Measurements from ENCODE around the gene PPP2R1B. TPM values are rescaled to one million over a fixed set of nuclear protein-coding genes. Genes with fewer than 3 reads are reported as not detected.

Gene PPP2R1B
- 12.7 and 14.4 TPM in 2 replicates for total RNA-seq
- 13.2 and 14.2 TPM in 2 replicates for polyA plus RNA-seq

DNA sequence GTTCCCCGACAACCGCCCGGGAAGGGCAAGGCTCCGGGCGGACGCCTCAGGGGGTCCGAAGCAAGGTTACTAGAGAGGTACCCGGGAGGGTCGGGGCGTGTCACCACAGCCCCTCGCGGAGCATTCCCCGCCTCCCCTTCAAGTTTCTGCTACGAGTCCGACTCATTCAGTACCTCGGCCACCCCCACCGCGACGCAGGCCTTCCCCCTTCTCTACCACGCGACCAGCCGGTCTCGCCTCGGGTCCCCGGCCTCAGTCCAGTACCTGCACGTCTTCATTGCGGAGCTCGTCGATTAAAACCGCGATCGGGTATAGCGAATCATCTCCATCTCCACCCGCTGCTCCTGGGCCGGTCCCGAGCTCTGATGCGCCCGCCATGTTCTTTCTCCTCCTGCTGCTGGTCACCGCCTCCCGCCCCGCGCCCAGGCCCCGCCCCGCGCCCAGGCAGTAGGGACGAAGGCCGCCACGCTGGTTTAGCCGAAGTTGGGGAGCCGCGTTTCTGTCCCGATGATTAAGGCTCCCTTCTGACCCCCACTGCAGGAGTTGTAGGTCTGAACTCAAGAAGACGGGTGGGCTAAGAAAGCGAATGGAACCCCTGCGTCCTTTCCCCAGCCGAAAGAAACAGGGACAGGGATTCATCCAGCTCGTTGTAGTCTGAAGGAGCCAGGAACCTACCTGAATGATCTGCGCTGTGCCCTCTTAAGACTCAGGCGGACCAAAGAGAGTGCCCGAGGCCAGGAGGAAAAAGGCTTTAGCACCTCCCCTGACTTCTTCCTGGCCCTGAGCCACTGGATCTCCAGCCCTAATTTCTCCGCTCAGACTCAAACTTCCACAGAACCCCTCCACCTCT is at the start of gene PPP2R1B:
PPP2R1B (minus strand) TSS at position 406 of the 850 bp plus-strand sequence; CDS start at position 378, 28 bp downstream.
- TF ChIP-seq, protein P1, sequence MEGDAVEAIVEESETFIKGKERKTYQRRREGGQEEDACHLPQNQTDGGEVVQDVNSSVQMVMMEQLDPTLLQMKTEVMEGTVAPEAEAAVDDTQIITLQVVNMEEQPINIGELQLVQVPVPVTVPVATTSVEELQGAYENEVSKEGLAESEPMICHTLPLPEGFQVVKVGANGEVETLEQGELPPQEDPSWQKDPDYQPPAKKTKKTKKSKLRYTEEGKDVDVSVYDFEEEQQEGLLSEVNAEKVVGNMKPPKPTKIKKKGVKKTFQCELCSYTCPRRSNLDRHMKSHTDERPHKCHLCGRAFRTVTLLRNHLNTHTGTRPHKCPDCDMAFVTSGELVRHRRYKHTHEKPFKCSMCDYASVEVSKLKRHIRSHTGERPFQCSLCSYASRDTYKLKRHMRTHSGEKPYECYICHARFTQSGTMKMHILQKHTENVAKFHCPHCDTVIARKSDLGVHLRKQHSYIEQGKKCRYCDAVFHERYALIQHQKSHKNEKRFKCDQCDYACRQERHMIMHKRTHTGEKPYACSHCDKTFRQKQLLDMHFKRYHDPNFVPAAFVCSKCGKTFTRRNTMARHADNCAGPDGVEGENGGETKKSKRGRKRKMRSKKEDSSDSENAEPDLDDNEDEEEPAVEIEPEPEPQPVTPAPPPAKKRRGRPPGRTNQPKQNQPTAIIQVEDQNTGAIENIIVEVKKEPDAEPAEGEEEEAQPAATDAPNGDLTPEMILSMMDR (IDR thresholded peaks at IDR 0.05; ENCODE audit: low read depth, low read length), result no peak
- peak within 1 kb of the TSS; percentile 55 for H3K27ac ChIP-seq
- no peaks in the 10 kb centered on the region for H3K9me3 ChIP-seq (ENCODE audit: low read depth)
- H3K4me1 ChIP-seq (ENCODE audit: low read depth), result no peaks in the 10 kb centered on the region
- peak; percentile 77 to 83 for DNase-seq (ENCODE audit: low read depth in 1 of 2, low spot score in 1 of 2)
- H3K4me3 ChIP-seq, result peak within 1 kb of the TSS; percentile 59
- peaks cover 3% of the 10 kb centered on the region for H3K36me3 ChIP-seq
- no peaks in the 10 kb centered on the region for H3K27me3 ChIP-seq

DNA sequence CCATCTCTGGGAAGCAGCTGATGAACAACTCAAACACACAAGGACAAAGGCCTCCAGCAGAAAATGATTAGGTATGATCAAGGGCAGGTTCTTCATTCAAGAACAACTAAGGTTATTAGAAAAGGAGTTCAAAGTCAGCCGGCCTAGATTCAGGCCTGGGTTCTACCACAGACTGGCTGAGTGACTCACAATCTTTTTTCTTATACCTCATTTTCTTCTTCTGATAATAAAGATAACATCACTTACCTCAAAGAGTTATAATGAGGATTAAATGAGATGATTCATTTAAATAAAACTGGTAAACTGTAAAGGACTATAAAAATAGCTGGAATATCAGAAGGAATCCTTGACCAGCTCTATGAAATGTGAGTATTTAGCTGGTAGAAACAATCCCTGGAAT is 49.3 kb upstream of the PPP2R1B start:
- TF ChIP-seq, protein P1 (IDR thresholded peaks at IDR 0.05; ENCODE audit: low read depth, low read length), result no peak
- H3K27me3 ChIP-seq, result no peaks in the 10 kb centered on the region
- no peaks in the 10 kb centered on the region for H3K36me3 ChIP-seq
- no peak for DNase-seq (ENCODE audit: low read depth in 1 of 2, low spot score in 1 of 2)
- no peak overlapping the region for H3K27ac ChIP-seq
- no peaks in the 10 kb centered on the region for H3K4me1 ChIP-seq (ENCODE audit: low read depth)
- H3K9me3 ChIP-seq (ENCODE audit: low read depth), result no peaks in the 10 kb centered on the region
- H3K4me3 ChIP-seq, result no peak overlapping the region

DNA sequence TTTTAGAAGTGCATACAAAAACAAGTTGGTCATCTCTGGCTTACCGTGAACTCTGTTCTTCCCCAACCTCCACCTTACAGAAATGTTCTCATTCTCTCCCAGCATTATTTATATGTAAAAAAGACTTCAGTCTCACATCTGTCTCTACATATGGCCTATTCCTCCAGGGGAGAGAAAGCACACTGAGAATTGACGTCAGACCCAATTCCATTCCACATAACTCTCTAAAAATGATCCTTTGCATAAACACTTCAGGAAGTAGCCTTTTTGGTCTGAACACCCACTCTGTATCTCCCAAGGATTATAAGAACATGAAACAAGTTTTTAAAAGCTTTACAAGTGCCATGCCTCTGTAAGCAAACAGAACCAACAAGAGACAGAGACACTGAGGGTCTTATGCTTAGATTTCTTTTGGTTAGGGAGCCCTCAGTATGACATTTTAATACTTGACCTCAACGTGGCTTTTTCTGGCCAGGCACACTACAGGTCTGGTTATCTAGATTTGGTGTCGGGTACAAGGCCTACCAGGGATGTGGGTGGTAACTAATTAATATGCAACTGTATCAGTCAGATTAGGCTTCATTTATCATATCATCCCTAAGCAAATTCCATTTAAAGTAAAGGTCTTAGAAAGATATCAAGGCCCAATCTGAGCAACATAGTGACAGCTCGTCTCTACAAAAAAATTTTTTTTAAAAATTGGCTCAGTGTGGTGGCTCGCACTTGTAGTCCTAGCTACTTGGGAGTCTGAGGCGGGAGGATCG is 48.5 kb upstream of the PPP2R1B start:
- Histone ChIP-seq H3K9me3 (ENCODE audit: low read depth) (no peaks in the 10 kb centered on the region), H3K4me3 (no peak overlapping the region), H3K27ac (peak overlapping the region; percentile 47), H3K4me1 (ENCODE audit: low read depth) (no peaks in the 10 kb centered on the region), H3K27me3 (no peaks in the 10 kb centered on the region), H3K36me3 (no peaks in the 10 kb centered on the region)
- peak in 1 of 2 donors; percentile 20 for DNase-seq (ENCODE audit: low read depth in 1 of 2, low spot score in 1 of 2)
- TF ChIP-seq, protein P1 (IDR thresholded peaks at IDR 0.05; ENCODE audit: low read depth, low read length), result no peak

DNA sequence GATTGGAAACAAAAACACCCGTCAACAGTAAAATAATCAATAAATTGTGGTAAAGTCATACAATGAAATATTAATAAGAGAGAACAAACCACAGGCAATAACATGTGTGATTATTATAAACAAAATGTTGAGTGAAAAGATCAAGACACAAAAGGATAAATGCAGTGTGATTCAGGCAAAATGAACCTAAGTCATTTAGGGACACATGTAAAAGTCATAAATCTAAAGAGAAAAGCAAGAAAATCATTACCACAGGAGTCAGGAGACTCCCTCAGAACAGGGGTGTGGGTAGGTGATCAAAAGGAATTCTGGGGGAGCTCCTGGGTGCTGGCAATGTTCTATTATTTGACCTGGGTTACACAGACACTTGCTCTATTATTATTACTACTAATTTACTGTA is 47.9 kb upstream of the PPP2R1B start:
- TF ChIP-seq, protein P1 (IDR thresholded peaks at IDR 0.05; ENCODE audit: low read depth, low read length), result no peak
- H3K27ac ChIP-seq, result no peak overlapping the region

DNA sequence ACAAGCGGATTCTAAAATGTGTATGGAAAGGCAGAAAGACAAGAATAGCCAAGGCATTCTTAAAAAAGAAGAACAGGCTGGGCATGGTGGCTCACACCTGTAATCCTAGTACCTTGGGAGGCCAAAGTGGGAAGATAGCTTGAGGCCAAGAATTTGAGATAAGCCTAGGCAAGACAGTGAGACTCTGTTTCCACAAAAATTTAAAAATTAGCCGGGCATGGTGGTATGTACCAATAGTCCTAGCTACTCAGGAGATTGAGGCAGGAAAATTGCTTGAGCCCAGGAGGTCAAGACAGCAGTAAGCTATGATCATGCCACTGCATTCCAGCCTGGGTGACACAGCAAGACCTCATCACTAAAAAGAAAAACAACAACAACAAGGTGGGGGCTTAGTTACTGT is 46.0 kb upstream of the PPP2R1B start:
- Histone ChIP-seq H3K27me3 (no peaks in the 10 kb centered on the region), H3K27ac (no peak overlapping the region), H3K36me3 (no peaks in the 10 kb centered on the region), H3K4me3 (no peak overlapping the region), H3K9me3 (ENCODE audit: low read depth) (no peaks in the 10 kb centered on the region), H3K4me1 (ENCODE audit: low read depth) (peaks cover 11% of the 10 kb centered on the region)
- TF ChIP-seq, protein P1 (IDR thresholded peaks at IDR 0.05; ENCODE audit: low read depth, low read length), result no peak
- DNase-seq (ENCODE audit: low read depth in 1 of 2, low spot score in 1 of 2), result no peak

More for the DNA sequence above, 47.9 kb upstream of the PPP2R1B start:
- Histone ChIP-seq H3K4me1 (ENCODE audit: low read depth) (peaks cover under 1% of the 10 kb centered on the region), H3K4me3 (no peak overlapping the region), H3K27me3 (no peaks in the 10 kb centered on the region), H3K36me3 (no peaks in the 10 kb centered on the region), H3K9me3 (ENCODE audit: low read depth) (no peaks in the 10 kb centered on the region)
- DNase-seq (ENCODE audit: low read depth in 1 of 2, low spot score in 1 of 2), result no peak
